Ovary (tissue), 3 donors: ENCODE data around the gene GLTP.

ENCODE experiments used
- CTCF ChIP-seq, 3 donors: fragments of 450-650 bp in 2 of 3; fragments of 200-600 bp in 1 of 3; IDR thresholded peaks; one replicate each; pipeline versions ENCODE4 v1.5.1 to v1.8.0; 2016 to 2022; ENCODE audit warnings: antibody characterized with exemption in 3 of 3, mild to moderate bottlenecking in 1 of 3
- EP300 ChIP-seq: sonication (generic); formaldehyde crosslinking; IDR thresholded peaks from one replicate; pipeline ENCODE4 v1.6.1; 2017; ENCODE audit warnings: antibody characterized with exemption
- POLR2A ChIP-seq: fragments of 450-650 bp; IDR thresholded peaks from one replicate; pipeline ENCODE4 v1.6.1; 2017; ENCODE audit warnings: antibody characterized with exemption, mild to moderate bottlenecking, moderate library complexity
- donor health status: DM: no; HTN: no; CAD: no.

GRCh38 chr12:109926016-109926415 lies 45.7 kb upstream of the GLTP start:
- TF ChIP-seq CTCF (IDR thresholded peaks at IDR 0.05) (no peak), EP300 (no peak), POLR2A (no peak)
